DMS79 (cell line): ENCODE results near the gene BDKRB1.
"Not testable (repeated sequence)": the region's sequence is repeated elsewhere in the genome, so short reads cannot be mapped to it uniquely, and the experiment has no call there.

Experiments used
- DNase-seq: peaks from one replicate; lab custom pipeline; 2025; lab: John Stamatoyannopoulos, UW

BDKRB1 gene

DNA sequence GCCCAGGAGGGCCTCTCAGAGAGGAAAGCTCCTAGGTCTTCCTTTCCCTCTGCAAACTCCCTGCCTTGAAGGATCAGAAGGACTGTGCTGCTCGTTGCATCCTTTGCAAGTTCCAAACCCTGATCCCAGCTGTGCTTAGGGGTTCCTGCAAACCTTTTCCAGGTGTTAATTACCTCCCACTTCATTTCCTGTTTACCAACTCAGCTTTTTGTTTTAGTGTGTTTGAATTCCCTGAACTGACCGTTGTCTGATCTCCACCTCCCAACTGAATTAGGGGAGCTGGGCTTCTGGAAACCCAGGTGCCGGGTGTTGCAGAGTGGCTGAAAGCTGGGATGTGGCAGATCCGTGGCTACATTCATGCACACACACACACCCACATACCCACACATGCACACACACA is 20.6 kb upstream of the BDKRB1 start:
- no peak for DNase-seq

DNA sequence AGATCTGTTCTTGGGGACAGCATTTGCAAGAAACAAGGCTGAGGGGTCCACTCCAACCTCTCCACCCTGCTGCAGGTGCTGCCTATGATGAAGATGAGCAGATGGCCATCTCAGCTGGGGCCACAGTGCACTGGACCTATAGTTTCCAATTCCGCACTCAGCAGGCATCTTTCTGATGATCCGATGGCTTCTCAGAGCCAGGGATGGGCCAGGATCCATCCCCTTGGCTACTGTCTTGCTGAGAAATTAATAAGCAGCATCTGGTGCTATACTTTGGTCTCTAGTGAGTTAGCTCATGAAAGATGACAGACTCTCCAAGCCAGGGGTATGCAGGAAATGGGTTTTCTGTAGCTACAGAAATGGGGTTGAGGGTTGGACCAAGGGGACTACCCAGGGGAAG is 18.4 kb upstream of the BDKRB1 start:
- DNase-seq: no peak

DNA sequence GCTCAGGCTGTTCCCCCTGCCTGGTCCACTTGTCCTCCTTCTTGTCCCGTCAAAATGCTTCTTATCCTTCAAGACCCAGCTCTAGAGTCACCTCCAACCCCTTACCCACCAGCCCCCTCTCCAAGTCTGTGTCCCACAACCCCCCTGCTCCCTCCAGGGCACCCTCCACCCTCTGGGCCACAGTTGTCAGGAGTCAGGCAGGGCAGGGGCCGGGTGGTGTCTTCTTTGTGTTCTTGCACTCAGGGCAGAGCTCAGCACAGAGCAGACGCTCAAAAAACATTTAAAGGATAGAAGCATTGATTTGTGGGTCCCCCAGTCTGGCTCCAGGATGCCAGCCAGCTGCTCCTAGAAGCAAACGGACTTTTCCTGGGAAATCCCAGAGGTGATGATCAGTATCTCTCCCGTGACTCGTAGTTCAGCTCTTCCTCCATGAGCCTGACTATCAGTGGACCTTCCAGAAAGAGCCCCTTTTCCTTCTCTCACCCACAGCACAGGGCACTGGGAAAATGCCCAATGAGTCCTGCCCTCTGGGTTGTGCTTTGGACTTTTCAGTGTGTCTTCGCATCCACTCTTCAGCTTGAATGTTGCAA is 17.2 kb upstream of the BDKRB1 start:
- DNase-seq: no peak

DNA sequence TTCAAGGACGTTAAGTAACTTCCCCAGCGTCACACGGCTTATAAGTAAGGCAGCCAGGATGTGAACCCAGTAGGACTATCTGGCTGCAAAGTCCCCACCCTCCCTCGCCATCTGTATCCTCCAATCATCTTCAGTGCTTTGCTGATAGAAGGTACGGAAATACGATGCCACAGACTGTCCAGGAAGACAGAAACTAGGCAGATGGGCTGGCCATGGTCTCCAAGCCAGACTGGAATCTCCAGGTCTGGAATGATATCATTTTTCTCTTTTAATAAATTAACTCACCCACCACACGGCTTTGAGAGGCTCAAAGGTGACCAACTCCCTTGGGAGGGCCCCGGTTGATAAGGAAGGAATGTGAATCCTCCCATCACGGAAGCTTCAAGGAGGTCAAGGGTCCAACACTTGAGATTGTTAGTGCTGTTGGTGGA is 16.3 kb upstream of the BDKRB1 start:
- DNase-seq: no peak

DNA sequence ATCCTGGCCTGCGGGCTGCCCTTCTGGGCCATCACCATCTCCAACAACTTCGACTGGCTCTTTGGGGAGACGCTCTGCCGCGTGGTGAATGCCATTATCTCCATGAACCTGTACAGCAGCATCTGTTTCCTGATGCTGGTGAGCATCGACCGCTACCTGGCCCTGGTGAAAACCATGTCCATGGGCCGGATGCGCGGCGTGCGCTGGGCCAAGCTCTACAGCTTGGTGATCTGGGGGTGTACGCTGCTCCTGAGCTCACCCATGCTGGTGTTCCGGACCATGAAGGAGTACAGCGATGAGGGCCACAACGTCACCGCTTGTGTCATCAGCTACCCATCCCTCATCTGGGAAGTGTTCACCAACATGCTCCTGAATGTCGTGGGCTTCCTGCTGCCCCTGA is 15.4 kb upstream of the BDKRB1 start:
- DNase-seq: no peak

DNA sequence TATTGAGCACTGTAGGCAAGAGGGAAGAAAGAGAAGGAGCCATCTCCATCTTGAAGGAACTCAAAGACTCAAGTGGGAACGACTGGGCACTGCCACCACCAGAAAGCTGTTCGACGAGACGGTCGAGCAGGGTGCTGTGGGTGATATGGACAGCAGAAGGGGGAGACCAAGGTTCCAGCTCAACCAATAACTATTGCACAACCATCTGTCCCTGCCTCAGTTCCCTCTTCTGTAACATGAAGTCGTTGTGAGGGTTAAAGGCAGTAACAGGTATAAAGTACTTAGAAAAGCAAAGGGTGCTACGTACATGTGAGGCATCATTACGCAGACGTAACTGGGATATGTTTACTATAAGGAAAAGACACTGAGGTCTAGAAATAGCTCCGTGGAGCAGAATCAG is 13.9 kb upstream of the BDKRB1 start:
- no peak for DNase-seq

DNA sequence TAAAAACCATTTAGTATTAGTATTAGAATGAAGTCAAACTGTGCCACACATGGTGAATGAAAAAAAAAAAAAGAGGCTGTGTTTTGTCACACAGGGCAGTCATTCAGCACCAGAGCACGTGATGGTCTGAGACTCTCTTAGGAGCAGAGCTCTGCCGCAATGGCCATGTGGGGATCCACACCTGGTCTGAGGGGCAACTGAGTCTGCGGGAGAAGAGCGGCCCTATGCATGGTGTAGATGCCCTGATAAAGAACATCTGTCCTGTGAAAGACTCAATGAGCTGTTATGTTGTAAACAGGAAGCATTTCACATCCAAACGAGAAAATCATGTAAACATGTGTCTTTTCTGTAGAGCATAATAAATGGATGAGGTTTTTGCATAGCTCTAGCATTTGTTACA is 12.2 kb upstream of the BDKRB1 start:
- DNase-seq: no peak

DNA sequence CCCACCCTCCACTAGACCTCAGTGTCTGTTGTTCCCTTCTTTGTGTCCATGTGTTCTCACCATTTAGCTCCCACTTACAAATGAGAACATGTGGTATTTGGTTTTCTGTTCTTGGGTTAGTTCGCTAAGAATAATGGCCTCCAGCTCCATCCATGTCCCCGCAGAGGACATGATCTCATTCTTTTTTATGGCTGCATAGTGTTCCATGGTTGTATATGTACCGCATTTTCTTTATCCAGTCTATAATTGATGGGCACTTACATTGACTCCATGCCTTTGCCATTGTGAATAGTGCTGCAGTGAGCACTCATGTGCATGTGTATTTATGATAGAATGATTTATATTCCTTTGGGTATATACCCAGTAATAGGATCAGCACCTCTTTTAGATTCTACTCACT is 10.9 kb upstream of the BDKRB1 start:
- DNase-seq: not testable (repeated sequence)

DNA sequence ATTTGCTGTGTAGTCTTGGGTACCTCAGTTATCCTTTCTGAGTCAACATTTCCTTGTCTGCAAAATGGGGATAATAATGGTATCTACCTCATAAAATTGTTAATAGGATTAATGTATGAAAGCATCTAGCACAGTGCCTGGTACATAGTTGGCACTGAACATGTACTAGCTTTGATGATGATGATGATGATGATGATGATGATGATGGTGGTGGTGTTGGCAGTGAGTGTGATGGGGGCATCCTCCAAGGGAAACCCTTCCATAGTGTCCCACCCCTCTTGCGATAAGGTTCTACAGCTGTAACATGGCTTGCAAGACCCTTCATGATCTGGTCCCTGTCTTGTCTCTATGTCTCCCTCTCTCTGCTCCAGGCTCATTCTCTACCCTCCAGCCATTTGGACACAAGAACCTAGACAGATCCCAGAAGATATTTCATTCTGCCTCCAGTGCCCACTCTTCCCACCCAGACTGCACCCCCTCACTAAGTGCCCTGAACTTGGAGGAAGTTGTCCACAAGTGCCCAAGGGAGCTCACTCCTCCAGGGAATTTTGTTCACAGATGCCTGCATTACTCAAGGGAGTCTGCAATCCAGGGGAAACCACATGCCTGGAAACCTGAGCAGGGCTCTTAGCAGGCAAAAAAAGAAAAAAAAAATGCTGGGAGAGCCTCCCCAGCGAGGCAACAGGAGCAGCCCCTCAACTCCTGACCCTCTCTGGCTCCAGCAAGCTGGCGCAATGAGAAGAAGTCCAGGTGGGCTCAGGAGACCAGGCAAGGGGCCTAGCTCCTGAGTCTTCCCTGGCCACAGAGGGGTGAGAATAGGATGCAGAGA is 10.1 kb upstream of the BDKRB1 start:
- no peak for DNase-seq

DNA sequence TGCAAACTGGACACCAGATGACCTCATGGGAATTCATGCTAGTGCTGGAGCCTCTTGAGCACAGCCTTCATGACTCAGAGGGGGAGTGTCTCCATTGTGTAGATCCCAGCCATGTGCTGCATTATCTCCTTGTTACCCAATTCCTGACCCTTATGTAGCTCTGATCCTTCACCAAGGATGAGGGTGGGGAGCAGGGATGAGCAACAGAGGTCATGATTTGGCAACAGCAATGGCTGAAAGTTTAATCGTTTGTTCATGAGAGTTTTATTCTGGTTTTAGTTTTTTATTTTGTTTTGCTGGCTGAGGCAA is 9.5 kb upstream of the BDKRB1 start:
- no peak for DNase-seq

DNA sequence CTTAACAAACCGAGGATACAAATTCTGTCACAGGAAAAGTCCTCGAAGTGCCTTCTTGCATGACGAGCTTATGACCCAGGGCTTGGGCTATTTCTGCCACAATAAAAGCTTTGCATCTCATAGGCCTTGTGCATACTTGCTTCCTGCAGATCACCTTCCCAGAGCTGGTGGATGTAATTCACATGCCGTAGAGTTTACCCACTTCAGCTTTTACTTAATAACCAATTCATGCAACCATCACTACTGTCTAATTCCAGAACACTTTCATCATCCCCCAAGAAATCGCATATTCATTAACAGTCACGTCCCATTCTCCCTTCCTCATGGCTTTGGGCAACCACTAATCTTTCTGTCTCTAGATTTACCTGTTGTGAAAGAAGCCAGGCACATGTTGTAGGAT is 9.0 kb upstream of the BDKRB1 start:
- DNase-seq: no peak

DNA sequence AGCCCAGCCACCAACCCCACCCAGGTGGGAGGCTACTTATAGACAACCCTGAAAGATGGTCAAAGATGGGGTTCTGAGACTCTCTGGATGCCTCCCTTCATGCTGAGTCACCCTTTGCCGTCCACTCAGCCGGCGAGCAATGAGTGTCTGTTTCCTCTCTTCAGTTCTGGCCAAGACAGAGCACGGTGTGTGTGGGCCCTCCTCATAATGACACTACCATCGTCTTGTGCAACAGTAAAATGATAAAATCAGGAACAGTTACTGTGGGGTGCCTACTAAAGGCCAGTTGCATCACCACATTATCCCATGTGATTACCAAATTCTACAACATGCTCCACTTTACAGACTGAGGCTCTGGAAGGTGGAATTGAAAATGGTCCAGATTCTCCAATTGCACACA is 7.0 kb upstream of the BDKRB1 start:
- DNase-seq: no peak

DNA sequence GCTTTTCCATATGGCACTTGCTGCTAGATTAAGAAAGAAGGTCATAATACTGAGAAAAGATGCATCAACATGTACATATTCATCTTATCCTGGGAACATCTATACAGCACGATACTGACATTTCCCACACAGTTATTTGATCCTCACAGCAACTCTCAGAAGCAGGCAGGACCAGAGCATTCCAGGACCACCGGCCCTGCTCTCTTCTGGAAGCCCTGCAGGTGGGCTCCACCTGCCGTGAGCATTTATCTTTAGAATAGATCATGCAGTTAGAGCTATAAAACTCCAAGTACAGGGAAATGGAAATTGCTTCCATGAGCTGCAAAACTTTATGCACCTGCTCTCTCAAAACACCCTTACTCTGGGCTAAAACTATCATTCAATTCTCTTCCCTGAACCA is 5.5 kb upstream of the BDKRB1 start:
- no peak for DNase-seq

DNA sequence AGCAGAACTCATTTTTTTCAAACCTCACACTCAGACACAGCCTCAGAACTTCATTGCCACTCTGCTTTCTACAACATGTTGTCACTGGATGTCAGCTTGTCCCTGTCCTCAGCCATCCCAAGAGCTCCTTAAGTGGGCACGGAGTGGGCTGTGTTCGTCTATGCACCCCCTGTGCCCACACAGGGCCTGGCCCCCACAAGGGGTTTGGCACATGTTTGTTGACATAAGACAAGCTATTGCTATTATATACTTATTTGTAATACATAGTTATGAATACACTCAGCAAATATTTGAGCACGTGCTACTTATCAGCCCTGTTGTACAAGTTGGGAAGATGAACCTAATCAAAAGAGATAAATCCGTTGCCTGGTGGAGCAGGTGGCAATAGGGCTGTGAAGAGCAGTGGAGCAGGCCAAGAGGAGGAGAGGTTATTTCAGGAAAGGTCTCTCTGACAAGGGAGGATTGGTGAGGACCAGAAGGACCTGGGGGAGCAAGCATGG is 4.3 kb upstream of the BDKRB1 start:
- no peak for DNase-seq

DNA sequence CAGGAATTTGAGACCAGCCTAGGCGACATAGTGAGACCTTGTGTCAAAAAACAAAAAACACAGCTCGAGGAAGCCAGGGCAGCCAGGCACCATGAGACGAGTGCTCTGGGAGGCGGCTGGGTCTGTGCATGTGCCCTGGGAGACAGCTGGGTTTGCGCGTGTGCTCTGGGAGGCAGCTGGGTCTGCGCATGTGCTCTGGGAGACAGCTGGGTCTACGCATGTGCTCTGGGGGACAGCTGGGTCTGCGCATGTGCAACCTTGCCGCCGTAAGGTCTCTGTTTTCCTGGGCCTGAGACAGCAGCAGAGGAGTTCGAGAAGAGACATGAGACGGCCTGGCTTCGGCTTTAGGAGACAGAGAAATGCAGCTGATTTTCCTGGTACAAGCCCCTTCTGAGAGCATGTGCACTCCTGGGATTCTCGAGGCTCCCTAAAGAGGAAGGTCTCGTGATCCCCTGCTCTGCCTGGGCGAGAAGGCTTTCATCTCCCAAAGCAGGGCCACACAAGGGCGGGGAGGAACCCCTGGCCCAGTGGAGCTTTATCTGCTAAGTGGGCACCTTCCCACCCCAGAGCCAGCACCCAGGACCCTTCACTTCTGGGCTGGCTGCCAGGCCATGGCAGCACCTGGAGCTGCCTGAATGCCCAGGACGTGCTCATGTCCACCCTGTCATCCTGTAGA is 3.5 kb upstream of the BDKRB1 start:
- DNase-seq: no peak

DNA sequence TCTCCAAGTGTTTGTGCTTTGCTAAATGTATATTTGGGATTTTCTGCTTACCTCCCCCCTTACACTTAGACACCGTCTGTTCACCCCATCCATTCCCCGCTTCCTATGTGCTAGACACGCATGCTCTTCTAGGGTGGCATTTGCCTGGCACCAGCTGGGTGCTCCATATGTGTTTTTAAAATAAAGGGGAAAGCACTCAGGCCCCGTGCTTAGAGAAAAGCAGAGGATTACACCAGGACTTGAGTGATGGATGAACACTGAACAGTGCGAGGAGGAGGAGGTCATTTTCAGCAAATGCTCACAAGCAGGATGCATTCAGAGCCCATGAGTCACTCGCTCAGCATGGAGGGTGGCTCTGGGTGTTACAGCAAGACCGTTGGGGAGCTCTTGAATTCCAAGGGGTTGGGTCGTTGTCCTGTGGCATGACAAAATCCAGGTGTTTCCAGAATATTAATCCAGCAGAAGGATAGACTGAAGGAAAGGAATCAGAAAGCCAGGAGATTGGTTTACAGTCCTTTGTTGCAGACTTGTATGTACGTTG is 2.9 kb upstream of the BDKRB1 start:
- DNase-seq: no peak

DNA sequence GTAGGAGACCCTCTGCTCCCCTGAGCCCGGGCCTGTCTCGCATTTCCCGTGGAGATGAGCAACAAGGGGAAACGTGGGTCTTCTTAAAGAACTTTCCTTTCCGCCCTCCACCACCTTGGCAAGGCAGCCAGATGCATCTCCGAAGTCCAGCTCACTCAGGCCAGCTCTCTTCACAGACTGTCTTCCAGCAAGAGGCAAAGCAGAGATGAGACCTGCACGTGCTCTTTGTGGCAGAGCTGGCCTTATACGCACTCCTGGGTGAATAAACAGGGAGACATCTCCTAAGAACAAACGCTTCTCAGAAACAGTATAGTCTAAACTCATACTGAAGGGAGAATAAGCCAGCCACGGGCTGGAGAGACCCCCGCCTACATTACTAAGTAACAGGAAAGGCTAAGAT is 1.3 kb upstream of the BDKRB1 start:
- no peak for DNase-seq

DNA sequence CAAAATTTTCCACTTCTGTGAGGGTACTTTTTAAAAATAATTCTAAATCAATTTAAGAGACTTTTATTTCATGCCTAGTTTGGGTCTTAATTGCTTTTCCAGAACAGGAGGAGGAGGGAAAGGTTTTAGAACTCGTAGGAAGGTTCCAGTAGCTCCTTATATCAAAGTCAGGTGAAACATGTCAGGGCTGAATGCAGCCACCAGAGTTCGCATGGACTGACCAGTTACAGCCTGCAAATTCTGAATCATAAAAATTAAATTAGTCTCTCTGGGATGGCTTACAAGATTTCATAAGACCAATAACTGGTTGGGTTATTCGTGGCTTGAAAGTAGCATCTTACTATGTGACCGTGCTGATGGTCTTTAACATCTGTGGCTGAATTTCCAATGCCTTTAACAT is 397 bp downstream of the BDKRB1 start:
- DNase-seq: no peak

DNA sequence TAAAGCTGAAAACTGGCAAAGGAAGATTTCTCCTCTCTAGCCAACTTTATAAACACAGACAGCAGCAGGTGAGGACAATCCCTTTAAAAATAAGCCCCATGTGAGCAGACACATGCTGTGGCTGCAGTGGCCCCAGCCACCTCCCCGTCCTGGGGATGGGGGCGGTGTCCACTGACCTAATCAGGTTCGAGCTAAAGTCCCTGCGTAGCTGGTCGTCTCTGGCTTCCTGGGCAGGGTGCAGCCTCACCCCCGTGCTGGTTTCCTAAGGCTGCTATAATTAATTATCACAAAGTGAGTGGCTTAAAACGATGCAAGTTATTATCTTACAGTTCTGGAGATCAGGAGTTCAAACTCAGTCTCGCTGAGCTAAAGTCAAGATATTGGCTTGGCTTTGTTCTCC is 1.0 kb downstream of the BDKRB1 start:
- DNase-seq: no peak

DNA sequence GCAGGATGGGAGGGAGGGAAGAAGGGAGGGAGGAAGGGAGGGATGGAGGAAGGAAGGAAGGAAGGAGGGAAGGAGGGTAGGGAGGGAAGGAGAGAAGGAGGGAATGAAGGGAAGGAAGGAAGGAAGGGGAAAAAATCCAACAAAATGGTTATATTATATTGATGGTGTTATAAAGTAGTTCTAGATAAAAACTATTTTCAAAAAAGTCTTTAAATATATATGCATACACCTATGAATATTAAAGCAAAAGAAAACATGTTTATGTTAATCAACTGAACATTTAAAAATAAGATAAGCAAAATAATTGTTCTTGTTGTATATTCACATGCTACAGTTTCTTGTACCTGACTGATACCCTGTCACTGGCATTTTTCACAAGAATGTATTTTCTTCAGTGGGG is 1.9 kb downstream of the BDKRB1 start:
- no peak for DNase-seq

DNA sequence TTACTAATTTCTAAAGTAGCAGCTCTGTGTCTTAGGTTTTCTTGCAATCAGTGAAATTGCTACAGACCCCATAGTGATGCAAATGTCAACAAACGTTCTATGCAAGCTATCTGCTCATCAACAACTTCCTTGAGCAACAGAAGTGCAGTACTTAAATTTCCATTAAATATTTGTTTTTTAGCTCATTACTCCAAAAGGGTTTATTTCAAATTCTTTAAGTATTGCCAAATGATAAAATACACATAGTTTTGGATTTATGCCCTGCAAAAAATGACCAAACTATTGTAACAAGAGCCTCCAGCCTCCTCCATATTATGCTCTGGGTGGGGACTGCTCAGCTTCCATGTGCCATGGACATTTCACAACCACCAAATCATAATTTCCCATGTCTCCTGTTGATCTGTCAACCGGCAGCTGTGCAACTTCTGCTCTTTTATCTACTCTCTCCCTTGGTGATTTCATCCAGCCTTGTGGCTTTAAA is 4.4 kb downstream of the BDKRB1 start:
- DNase-seq: no peak

DNA sequence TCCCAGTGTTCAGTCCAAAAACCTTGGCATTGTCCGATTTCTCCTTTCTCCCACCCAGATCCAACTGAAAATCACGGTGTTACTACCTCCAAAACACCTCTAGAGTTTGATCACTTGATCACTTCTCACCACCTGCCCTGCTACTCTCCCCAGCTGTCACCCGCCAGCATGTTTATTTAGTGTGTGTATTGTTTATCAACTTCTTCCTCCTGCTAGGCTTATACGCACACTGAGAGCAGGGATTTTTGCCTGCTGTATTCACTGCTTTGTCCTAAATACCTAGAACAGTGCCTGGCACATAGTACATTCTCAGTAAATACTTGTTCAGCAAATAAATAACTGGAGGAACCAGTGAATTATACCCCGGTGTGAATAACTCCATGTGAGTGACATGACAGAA is 5.0 kb downstream of the BDKRB1 start:
- no peak for DNase-seq
